Suprapubic skin (tissue), 4 donors: Measurements from ENCODE around the gene MAP2.

Source experiments
- CTCF ChIP-seq, 2 donors: fragments of 200-600 bp in 1 of 2; fragments of 450-650 bp in 1 of 2; sonication (generic) in 1 of 2; IDR thresholded peaks; one replicate each; pipeline ENCODE4 v1.5.1; 2016 to 2019; ENCODE audit warnings: antibody characterized with exemption in 2 of 2, mild to moderate bottlenecking in 1 of 2, moderate library complexity in 1 of 2
- POLR2A ChIP-seq, 2 donors: fragments of 450-650 bp; IDR thresholded peaks; one replicate each; pipeline ENCODE4 v1.6.1; 2017; ENCODE audit warnings: antibody characterized with exemption in 2 of 2, mild to moderate bottlenecking in 2 of 2, moderate library complexity in 2 of 2
- POLR2AphosphoS5 ChIP-seq, 3 donors: sonication (generic); formaldehyde crosslinking; IDR thresholded peaks; one replicate each; pipeline ENCODE4 v1.6.1; 2017; ENCODE audit warnings: antibody characterized with exemption in 3 of 3

- no peak for TF ChIP-seq POLR2A (IDR thresholded peaks at IDR 0.05)
- no peak for TF ChIP-seq POLR2AphosphoS5 (IDR thresholded peaks at IDR 0.05)
- no peak for TF ChIP-seq CTCF (IDR thresholded peaks at IDR 0.05)
These were observed 48.4 kb downstream of the MAP2 start for GRCh38 chr2:209472112-209472832.
